Upper lobe of left lung (tissue), 4 donors: ENCODE results near the gene RBM15B.

Experiments
- EP300 ChIP-seq, 4 donors: sonication (generic); formaldehyde crosslinking; IDR thresholded peaks; one replicate each; pipeline ENCODE4 v1.5.1; 2017; ENCODE audit warnings: antibody characterized with exemption in 4 of 4, control low read depth in 2 of 4
- POLR2A ChIP-seq, 4 donors: fragments of 450-650 bp; IDR thresholded peaks; one replicate each; pipeline ENCODE4 v1.5.1; 2016 to 2017; ENCODE audit warnings: antibody characterized with exemption in 4 of 4, mild to moderate bottlenecking in 2 of 4
- TF ChIP-seq, protein P1 (sequence below), 6 experiments: fragments of 450-650 bp in 4 of 6; fragments of 200-600 bp in 2 of 6; sonication (generic) in 2 of 6; IDR thresholded peaks; one replicate each; pipeline ENCODE4 v1.5.1; 2016 to 2019; ENCODE audit warnings: antibody characterized with exemption in 6 of 6

DNA sequence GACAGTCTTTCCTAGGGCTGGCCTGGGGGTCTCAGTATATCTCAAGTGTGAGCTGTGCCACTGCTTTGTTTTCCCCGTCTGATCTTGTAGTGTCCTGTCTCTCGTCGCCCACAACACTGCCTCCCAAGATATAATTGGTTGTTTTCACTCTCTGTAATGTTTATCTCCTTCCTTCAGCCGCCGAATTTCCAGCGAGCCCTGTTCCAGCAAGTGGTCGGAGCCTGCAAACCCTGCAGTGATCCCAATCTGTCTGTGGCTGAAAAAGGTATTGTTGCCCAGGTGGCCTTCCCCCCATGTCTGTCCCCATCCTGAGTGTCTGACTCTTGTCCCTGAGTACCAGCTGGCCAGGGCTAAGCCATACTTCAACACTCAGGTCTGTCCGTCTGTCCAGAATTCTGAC, 15.5 kb upstream of the RBM15B start:
- TF ChIP-seq, protein P1, sequence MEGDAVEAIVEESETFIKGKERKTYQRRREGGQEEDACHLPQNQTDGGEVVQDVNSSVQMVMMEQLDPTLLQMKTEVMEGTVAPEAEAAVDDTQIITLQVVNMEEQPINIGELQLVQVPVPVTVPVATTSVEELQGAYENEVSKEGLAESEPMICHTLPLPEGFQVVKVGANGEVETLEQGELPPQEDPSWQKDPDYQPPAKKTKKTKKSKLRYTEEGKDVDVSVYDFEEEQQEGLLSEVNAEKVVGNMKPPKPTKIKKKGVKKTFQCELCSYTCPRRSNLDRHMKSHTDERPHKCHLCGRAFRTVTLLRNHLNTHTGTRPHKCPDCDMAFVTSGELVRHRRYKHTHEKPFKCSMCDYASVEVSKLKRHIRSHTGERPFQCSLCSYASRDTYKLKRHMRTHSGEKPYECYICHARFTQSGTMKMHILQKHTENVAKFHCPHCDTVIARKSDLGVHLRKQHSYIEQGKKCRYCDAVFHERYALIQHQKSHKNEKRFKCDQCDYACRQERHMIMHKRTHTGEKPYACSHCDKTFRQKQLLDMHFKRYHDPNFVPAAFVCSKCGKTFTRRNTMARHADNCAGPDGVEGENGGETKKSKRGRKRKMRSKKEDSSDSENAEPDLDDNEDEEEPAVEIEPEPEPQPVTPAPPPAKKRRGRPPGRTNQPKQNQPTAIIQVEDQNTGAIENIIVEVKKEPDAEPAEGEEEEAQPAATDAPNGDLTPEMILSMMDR (IDR thresholded peaks at IDR 0.05), result no peak
- TF ChIP-seq POLR2A (IDR thresholded peaks at IDR 0.05), result no peak
- TF ChIP-seq EP300 (IDR thresholded peaks at IDR 0.05), result no peak
